Measurements from ENCODE around the gene TXNIP.
"Not testable (repeated sequence)": the region's sequence is repeated elsewhere in the genome, so short reads cannot be mapped to it uniquely, and the experiment has no call there.

TXNIP gene, protein sequence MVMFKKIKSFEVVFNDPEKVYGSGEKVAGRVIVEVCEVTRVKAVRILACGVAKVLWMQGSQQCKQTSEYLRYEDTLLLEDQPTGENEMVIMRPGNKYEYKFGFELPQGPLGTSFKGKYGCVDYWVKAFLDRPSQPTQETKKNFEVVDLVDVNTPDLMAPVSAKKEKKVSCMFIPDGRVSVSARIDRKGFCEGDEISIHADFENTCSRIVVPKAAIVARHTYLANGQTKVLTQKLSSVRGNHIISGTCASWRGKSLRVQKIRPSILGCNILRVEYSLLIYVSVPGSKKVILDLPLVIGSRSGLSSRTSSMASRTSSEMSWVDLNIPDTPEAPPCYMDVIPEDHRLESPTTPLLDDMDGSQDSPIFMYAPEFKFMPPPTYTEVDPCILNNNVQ

DNA sequence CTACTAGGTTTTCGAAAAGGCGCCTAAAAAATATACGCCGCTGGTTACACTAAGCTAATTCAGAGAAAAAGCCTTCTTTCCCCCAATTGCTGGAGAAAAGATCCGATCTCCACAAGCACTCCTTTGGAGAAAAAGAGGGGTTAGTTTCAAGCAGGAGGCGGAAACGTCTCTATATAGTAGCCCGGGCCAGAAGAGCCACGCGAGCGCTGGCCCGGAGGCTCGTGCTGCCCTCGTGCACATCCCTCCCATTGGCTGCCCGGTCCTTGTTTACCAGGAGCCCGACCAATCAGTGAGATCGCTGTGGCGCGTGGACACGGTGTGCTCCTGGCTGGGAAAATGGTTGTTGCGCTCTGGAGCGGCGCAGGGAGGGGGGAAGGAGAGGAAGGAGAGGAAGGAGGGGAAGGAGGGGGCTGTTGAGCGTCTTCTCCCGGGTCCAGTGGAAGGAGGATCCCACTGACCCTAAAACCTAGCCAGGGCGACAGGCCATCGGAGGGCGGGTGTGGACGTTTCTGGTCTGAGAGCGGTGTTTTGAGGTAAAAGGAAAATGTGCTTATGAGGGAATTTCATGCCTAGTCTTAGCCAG, at the start of gene TXNIP:
Gene TXNIP, minus strand, starts transcription at position 147 of the 583 bp plus-strand sequence. CDS start 313 bp downstream, outside the sequence.
- DNase-seq (ENCODE audit: low spot score), result peak; percentile 99

DNA sequence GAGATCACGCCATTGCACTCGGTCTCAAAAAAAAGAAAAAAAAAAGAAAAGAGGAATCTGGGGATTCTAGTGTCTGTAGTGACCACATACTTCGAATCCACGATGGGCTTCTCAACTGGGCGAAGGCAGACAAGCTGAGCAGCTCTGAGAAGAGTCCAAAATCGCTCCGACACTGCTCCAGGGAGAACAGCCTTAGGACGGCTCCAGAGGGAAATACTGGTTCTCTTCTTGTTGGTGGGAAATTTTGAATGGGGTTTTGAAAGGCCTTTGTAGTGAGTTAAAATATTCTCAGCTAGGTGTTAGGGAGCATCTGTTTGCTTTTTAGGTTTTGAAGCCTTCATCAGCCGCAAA, 43.4 kb upstream of the TXNIP start:
- DNase-seq (ENCODE audit: low spot score), result no peak

DNA sequence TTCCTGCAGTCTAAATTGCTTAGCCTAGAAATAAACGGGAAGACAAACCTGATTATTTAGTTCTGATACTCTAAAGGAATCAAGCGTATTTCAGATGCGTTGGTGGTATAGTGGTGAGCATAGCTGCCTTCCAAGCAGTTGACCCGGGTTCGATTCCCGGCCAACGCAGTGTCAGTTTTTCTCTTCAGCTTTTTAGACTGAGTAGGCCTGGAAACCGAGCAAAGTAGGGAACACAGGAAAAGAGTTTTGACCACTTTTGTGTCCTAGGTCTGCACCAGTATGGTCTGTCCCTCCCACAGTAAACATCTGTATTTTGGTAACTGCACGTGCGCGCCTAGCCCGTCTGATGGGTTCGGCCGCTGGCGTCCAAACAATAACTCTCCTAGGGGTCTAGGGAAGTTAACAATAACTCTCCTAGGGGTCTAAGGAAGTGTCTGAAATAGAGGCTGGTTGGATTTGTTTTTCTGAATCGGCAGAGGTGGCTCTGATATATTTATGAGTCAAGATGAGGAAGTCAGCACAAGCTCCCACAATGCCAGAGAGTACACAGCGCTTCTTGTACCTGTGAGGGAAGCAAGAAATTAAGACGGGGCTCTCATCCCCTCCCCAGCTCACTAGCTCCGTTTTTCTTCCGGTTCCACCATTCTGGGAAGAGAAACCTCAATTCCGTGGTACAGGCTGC, 40.7 kb upstream of the TXNIP start:
- peak; percentile 56 for DNase-seq (ENCODE audit: low spot score)

DNA sequence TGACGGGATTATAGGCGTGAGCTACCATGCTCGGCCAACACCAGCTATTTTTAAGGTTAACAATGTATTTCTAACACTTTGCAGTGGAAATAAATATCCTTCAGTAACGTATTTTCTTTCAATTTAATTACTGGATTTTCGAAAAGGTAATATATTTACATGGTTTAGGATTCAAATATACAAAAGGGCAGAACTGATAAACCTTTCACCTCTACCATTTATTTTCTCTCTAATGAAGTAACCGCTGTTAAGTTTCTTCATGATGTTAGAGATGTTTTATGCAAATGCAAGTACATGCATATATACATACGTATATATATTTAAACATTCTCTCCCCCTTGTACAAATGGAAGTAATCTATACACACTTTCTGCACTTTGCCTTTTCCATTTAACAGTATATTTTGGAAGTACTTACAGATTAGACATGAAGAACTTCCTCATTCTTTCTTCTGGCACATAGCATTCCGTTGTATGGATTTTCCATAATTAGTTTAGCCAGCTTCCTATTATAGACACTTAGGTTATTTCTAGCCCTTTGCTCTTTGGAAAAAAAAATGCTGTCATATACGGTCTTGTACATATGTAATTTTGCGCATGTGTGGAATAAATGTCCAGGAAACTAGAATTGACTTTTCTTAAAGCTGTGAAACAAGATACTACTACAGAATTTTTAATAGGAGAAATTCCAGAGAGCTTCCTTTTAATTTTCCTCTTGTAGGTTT, 40.0 kb upstream of the TXNIP start:
- DNase-seq (ENCODE audit: low spot score), result no peak

DNA sequence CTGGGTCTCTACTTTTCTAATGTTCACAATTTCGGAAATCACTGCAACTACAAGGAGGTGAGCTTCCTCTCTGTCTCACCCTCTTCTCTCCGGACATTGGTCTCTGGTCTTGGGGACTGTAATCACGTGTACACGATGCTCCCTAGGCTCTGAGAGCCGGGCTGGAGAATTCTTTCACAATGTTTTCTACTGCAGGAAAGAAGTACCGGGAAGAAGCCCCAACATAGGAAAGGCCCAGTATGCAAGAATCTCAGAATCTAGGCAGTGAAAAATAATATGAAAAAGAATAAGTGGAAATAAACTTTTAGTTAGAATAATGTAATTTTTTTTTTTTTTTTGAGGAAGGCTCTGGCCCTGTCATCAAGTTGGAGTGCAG, 38.7 kb upstream of the TXNIP start:
- no peak for DNase-seq (ENCODE audit: low spot score)

DNA sequence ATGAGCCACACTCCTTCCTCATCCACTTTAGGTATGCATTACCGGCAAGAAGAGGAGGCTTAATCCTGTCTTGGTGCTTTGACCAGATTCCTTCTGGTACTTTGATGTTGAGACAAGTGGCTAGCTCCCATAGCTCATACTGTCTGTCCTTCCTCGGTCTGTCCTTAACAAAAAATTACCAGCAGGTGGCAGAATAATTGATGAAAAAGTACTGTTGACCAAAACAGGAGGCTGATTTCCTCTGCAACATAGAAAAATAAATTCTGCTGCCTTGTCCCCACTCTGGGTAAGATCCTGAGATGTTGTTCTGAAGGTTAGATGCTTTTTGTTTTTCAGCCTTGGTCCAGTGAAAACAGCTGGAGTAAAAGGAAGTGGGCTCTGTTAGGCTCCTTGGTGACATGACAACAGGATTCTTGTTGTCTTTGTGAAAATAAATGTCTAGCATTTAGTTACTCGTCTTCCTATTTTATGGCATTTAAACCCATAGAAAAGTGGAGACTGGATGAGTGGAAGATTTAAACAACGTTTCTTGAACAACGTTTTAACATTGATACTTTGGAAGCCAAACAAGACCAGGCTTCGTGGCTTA, 36.3 kb upstream of the TXNIP start:
- no peak for DNase-seq (ENCODE audit: low spot score)

DNA sequence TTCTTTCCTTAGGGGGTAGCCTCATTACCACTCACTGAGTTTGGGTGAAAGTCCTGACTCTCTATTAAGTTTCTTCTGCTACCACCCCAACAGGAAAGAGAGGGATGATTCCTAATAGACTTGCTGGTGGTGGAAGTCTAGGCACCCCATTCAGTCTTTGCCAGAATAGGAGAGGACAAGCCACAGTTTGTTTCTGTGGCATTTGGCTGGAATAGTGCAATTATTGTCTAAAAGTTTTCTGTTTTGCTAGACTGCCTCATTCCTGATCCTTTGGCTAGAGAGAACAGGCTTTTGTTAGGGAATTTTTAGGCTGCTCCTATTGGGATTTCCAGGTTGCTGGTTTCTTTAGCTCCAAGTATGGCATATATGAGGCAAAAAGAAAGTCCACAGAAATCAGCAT, 35.1 kb upstream of the TXNIP start:
- DNase-seq (ENCODE audit: low spot score), result no peak

DNA sequence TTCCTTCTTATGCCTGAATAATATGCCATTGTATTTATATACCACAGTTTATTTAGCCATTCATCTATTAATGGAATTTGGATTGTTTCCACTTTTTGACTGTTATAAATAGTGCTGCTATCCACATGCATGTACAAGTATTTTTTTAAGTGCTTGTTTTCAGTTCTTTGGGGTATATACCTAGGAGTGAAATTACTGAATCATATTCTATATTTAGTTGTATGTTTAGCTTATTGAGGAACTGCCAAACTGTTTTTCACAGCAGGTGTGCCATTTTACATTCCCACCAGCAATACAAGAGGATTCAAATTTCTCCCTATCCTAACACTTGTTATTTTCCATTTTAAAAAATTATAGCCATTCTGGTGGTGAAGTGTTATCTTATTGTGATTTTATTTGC, 32.7 kb upstream of the TXNIP start:
- no peak for DNase-seq (ENCODE audit: low spot score)

DNA sequence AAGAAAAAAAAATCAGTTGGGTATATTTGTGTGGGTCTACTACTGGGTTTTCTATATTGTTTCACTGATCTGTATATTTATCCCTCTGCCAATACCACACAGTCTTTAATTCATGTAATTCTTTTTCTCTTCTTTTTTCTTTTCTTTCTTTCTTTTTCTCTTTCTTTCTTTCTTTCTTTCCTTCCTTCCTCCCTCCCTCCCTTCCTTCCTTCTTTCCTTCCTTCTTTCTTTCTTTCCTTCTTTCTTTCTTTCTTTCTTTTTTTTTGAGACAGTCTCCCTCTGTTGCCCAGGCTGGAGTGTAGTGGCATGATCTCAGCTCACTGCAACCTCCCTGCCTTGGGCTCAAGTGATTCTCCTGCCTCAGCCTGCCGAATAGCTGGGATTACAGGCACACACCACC, 30.3 kb upstream of the TXNIP start:
- DNase-seq (ENCODE audit: low spot score), result not testable (repeated sequence)

DNA sequence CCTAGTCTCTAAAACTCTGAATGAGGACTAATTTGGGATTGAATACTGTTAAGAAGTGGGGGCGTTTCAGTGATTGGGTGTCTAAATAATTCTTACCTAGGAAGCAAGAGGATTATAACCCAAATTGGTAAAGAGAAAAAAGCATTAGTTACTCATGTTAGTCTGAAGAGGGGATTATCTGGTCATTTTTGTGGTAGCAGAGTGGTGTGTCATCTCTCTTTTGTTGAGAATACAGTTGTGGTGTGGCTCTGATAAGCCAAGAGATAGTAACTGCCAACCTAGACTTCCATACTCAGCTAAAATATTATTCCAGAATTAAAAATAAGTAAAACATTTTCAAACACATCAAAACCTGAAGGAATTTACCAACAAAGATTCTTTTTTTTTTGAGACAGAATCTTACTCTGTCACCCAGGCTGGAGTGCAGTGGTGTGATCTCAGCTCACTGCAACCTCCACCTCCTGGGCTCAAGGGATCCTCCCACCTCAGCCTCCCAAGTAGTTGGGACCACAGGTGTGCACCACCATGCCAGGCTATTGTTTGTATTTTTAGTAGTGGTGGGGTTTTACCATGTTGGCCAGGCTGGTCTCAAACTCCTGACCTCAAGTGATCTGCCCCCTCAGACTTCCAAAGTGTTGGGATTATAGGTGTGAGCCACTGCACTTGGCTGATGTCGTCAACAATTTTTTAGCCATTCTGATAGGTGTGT, 29.6 kb upstream of the TXNIP start:
- not testable (repeated sequence) for DNase-seq (ENCODE audit: low spot score)

DNA sequence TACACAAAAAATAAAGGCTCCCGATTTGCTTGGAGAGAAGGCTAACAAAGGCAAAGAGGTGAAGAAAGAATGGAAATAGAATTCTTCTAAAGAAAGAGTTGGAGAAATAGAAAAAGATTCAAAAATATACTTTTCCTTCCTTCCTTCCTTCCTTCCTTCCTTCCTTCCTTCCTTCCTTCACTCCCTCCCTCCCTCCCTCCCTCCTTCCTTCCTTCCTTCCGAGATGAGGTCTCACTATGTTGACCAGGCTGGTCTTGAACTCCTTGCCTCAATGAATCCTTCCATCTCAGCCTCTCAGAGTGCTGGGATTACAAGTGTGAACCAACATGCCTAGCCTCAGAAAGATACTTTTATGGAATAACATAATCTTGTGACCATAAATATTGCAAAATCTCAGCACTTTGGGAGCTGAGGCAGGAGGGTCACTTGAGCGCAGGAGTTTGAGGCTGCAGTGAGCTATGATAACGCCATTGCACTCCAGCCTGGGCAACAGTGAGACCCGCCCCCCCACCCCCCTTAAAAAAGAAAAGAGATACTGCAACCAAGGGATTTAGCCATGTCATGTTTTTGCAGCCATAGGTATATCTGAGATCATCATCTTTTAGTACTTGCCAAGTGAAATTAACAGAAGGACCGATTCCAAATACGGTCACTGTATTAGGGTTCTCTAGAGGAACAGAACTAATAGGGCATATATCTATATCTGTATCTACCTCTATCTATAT, 26.2 kb upstream of the TXNIP start:
- DNase-seq (ENCODE audit: low spot score), result no peak

DNA sequence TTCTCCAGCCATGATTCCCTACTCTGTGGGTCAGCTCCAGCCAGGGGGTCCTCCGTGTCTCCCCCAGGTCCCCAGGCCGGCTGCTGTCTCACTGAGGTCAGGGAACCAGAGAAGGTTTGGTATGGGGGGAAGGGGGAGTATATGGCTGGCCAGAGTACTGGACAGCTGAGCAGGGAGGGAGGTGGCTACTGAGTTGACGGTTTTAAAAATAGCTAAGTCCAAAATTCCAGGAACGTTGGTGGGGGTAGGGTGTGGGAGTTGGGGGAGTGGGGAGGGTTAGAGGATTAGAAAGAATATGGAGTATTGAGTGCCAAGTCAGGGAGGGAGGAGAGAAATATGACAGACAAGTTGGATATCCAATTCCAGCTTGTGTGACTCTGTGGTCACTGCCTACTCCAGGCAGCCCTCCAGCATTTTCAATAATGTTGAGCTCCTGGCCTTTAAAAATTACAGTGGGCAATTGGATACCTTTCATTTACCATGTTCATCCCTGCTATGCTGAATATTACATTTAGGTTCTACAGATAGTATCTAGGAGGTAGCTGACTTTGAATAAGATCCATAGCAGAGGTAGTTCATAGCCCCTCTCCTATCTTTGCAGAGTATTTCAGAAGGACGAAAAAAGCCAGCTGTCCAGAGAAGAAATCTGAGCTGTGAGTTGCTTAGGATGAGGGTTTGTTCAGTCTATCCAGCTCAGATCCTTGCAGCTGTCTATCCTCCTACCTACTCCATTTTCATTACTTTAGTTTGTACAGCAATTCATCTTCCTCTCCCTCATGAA, 25.4 kb upstream of the TXNIP start, which contains the start of gene HJV:
Gene HJV, minus strand, starts transcription at position 114 of the 781 bp plus-strand sequence. CDS start 1,504 bp downstream, outside the sequence.
- DNase-seq (ENCODE audit: low spot score), result no peak

DNA sequence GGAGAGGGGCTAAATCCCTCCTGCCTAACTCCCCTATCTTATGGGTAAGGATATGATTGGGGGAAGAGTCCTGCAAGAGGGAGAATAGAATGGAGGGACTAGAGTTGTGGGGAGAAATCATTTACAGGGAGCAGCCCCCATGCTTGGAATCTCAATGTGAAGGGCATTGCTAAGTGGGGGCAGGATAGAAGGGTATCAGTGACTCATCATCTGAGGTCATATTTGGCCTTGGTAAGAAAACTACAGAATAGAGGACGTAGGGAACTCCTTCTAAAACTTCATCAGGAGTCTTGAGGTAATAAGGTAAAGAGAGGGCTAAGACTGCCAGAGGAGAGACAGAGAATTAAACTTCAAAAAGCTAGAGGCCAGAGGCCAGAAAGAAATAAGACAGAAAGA, 24.7 kb upstream of the TXNIP start:
- no peak for DNase-seq (ENCODE audit: low spot score)

DNA sequence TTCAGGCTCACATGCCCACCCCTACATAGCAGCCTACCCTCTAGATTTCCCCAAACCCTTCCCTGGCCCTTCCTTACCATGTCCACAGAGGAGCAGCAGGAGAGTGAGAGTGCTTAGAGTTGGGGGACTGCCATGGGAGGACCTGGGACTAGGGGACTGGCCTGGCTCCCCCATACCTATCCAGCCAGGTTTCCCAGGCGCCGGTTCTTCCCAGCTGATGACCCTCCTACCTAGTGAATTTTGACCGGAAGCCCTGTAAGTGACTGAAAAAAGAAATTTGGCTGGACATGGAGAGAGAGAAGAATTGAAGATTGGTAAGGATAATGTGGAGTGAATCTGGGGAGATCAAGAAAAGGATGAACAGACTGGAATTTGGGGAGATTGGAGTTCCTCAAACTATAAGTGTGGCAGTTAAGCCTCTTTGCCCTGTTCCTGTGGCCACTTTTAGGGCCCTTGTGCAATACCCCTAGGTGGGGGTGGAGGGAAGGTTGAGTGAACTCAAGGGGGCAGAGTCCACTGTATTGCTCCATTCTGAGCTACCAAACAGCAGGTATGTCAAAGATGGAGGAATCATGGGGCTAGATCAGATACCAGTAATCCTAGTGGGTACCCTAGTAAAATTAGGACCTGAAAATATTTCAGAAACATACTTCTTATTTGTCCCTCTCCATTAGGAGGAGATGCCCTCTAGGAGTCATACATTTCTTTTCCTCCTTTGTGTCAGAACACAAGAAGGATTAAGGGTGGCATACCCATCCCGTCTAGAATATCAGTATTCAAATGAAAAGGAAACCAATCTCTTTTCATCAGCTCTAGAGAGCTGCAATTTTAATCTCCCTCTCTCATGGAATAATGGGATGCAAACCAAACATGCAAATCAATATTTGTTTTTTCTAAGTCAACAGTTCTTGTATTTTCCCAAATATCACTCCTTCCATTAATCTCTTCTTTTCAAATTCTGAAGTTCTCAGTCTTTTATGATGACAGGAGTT, 24.0 kb upstream of the TXNIP start:
- DNase-seq (ENCODE audit: low spot score), result no peak

DNA sequence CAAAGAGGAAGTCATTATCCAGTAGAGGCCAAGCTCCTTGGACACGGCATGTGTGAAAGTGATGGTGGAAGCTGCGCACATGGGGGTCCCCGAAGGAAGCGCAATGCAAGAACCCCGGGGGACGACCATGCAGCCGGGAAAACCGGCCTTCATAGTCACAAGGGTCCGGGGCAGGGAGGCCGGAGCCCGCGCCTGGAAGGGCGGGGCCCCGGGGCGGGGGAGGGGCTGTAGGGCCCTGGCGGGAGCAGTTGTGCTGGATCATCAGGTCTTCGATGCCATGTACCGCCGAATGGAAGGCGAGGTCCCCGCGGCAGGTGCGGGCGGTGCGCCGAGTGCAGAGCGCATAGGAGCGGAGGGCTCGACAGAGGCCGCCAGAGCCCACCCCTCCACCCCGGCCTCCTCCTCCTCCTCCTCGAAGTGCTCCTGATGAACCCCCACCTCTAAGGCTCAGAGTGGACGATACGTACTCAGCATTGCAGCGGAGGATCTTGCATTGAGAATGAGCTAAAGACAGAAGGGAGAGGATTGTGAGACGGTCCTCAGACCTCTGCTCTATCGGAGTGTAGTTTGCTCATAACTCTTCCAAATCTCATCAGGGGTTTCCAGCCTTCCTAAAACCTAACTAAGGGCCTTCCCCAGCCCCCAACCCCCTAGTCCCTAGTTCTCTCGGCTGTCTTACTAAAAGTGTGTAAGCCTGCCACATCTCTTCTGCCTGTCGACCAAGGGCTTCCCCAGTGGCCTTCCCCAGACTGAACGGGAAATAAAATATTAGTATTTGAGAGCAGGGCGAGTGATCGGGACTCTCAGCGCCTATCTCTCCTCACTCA, 23.1 kb upstream of the TXNIP start:
- no peak for DNase-seq (ENCODE audit: low spot score)

DNA sequence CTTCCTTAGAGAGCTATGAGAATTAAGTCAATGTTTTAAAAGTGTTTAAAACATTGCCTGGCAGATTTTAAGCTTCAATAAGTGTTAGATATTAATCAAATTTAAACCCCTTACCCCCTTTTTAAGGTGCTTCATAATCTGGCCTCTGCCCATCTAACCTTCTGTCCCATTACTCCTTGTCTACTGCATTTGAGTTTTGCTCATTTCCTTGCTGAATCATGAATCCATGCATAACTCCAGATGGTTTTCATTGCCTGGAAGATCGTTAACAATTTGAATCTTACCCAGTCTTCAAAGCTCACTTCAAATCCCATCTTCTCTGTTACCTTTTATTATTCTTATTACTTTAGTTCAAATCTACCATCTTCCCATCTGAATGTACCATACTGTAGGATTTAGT, 20.5 kb upstream of the TXNIP start:
- no peak for DNase-seq (ENCODE audit: low spot score)

DNA sequence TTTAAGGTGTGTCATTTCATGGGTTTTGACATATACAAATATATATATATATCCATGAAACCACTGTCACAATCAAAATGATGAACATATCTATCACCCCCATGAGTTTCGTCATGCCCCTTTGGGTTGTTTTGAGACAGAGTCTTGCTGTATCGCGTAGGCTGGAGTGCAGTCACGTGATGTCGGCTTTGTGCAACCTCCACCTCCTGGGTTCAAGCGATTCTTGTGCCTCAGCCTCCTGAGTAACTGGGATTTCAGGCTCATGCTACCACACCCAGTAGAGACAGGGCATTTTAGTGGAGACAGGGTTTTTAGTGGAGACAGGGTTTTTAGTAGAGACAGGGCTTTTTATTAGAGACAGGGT, 17.2 kb upstream of the TXNIP start:
- no peak for DNase-seq (ENCODE audit: low spot score)

Measured in AG08396 (cell line).